ENCODE data around the gene CAMK2A. TPM values are rescaled to one million over a fixed set of nuclear protein-coding genes. Genes with fewer than 3 reads are reported as not detected.

CAMK2A gene
- total and polyA plus RNA-seq, 2 experiments from 2014 or later: 0.18 TPM; not detected in 1

DNA sequence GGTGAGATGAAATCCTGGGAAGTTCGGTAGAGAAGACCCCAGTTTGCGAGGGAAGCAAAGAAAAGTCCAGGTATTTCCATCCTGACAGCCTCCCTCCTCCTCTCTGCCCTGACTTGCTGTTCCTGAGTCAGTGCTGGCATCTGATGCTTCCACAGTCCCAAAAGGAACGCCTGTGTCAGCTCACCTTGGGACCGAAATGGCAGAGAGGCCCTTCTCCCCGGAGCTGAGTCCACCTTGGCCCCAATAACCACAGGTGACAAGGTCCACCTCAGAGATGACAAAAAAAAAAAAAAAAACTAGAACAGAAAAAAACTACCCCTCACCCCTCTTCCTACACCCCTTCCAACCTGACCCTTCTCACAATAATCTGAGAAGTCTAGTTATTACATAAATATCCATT is 68.1 kb downstream of the CAMK2A start (continued):
- TF ChIP-seq, protein P1, sequence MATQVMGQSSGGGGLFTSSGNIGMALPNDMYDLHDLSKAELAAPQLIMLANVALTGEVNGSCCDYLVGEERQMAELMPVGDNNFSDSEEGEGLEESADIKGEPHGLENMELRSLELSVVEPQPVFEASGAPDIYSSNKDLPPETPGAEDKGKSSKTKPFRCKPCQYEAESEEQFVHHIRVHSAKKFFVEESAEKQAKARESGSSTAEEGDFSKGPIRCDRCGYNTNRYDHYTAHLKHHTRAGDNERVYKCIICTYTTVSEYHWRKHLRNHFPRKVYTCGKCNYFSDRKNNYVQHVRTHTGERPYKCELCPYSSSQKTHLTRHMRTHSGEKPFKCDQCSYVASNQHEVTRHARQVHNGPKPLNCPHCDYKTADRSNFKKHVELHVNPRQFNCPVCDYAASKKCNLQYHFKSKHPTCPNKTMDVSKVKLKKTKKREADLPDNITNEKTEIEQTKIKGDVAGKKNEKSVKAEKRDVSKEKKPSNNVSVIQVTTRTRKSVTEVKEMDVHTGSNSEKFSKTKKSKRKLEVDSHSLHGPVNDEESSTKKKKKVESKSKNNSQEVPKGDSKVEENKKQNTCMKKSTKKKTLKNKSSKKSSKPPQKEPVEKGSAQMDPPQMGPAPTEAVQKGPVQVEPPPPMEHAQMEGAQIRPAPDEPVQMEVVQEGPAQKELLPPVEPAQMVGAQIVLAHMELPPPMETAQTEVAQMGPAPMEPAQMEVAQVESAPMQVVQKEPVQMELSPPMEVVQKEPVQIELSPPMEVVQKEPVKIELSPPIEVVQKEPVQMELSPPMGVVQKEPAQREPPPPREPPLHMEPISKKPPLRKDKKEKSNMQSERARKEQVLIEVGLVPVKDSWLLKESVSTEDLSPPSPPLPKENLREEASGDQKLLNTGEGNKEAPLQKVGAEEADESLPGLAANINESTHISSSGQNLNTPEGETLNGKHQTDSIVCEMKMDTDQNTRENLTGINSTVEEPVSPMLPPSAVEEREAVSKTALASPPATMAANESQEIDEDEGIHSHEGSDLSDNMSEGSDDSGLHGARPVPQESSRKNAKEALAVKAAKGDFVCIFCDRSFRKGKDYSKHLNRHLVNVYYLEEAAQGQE (IDR thresholded peaks at IDR 0.05; ENCODE audit: unreplicated experiment): no peak
- TF ChIP-seq, protein P2, sequence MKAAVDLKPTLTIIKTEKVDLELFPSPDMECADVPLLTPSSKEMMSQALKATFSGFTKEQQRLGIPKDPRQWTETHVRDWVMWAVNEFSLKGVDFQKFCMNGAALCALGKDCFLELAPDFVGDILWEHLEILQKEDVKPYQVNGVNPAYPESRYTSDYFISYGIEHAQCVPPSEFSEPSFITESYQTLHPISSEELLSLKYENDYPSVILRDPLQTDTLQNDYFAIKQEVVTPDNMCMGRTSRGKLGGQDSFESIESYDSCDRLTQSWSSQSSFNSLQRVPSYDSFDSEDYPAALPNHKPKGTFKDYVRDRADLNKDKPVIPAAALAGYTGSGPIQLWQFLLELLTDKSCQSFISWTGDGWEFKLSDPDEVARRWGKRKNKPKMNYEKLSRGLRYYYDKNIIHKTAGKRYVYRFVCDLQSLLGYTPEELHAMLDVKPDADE (IDR thresholded peaks at IDR 0.05): no peak
- TF ChIP-seq ZNF331 (CRISPR knock-in tag; IDR thresholded peaks at IDR 0.05; ENCODE audit: low read depth) (no peak), EZH2phosphoT487 (IDR thresholded peaks at IDR 0.05; ENCODE audit: unreplicated experiment) (no peak), CREB1 (CRISPR knock-in tag; IDR thresholded peaks at IDR 0.05; ENCODE audit: low read depth) (no peak), STAT1 (IDR thresholded peaks at IDR 0.05; ENCODE audit: unreplicated experiment) (no peak)

DNA sequence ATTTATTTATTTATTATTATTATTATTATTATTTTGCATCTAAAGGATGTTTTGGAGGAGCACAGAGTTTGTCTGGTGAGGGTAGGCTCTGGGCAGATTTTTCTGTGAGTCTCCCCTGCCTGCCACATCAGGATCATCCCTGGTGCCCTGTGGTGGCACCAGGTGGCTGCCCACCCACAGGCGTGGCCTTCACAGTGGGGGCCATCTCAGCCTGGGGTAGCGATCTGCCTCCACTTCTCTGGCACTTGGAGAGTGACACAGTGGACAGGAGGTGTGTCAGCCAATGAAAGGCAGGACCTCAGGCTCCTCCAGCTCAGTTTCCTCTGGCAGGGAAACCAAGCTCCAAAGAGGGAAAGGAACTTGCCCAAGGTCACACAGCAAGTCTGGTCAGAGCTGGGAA is 69.7 kb downstream of the CAMK2A start:
- Histone ChIP-seq H4K20me1 (replicated peaks; ENCODE audit: insufficient read depth) (no peaks in the 10 kb centered on the region), H3K36me3 (ENCODE audit: insufficient read depth) (no peaks in the 10 kb centered on the region), H3K4me1 (ENCODE audit: insufficient read depth) (no peaks in the 10 kb centered on the region; the same call in 1 of the 2 replicates), H3K27me3 (ENCODE audit: insufficient read depth) (no peaks in the 10 kb centered on the region), H3K27ac (ENCODE audit: low read depth) (no peak overlapping the region), H3K9me2 (ENCODE audit: insufficient read depth) (no peaks in the 10 kb centered on the region), H3F3A (replicated peaks; ENCODE audit: low read depth) (no peaks in the 10 kb centered on the region), H3K4me2 (no peak overlapping the region), H2AFZ (no peak overlapping the region), H3K4me3 (no peak overlapping the region), H3K79me2 (replicated peaks; ENCODE audit: insufficient read depth) (no peaks in the 10 kb centered on the region)
- Mint-ChIP-seq H3K36me3 (ENCODE audit: low read depth) (no peaks in the 10 kb centered on the region), H3K27ac (no peak overlapping the region), H3K4me3 (no peak overlapping the region), H3K4me1 (peaks cover 7% of the 10 kb centered on the region), H3K27me3 (ENCODE audit: insufficient read depth, low read depth, poor library complexity) (peaks cover 9% of the 10 kb centered on the region), H3K9me3 (no peaks in the 10 kb centered on the region)
- ATAC-seq: no peak
- no peak for DNase-seq (ENCODE audit: low spot score)
- no peak for TF ChIP-seq CREB1 (CRISPR knock-in tag; IDR thresholded peaks at IDR 0.05; ENCODE audit: low read depth)
- TF ChIP-seq EZH2phosphoT487 (IDR thresholded peaks at IDR 0.05; ENCODE audit: unreplicated experiment): no peak
- TF ChIP-seq POLR2AphosphoS5 (IDR thresholded peaks at IDR 0.05; ENCODE audit: low read depth): no peak
- no peak for TF ChIP-seq EZH2 (IDR thresholded peaks at IDR 0.05; ENCODE audit: low read depth, unreplicated experiment)
- no peak for TF ChIP-seq ZNF114 (CRISPR knock-in tag; IDR thresholded peaks at IDR 0.05)
- TF ChIP-seq, protein P3, sequence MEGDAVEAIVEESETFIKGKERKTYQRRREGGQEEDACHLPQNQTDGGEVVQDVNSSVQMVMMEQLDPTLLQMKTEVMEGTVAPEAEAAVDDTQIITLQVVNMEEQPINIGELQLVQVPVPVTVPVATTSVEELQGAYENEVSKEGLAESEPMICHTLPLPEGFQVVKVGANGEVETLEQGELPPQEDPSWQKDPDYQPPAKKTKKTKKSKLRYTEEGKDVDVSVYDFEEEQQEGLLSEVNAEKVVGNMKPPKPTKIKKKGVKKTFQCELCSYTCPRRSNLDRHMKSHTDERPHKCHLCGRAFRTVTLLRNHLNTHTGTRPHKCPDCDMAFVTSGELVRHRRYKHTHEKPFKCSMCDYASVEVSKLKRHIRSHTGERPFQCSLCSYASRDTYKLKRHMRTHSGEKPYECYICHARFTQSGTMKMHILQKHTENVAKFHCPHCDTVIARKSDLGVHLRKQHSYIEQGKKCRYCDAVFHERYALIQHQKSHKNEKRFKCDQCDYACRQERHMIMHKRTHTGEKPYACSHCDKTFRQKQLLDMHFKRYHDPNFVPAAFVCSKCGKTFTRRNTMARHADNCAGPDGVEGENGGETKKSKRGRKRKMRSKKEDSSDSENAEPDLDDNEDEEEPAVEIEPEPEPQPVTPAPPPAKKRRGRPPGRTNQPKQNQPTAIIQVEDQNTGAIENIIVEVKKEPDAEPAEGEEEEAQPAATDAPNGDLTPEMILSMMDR (conservative IDR thresholded peaks at IDR 0.05; ENCODE audit: low read depth in 2 of 2): no peak
- TF ChIP-seq, protein P2 (IDR thresholded peaks at IDR 0.05): no peak
- TF ChIP-seq, protein P1 (IDR thresholded peaks at IDR 0.05; ENCODE audit: unreplicated experiment): no peak
